K562 (cell line): ENCODE data around the gene CRELD2. TPM values are rescaled to one million over a fixed set of nuclear protein-coding genes. Genes with fewer than 3 reads are reported as not detected.

ENCODE experiments used
- SAFB ChIP-seq: fragments of 200-400 bp; formaldehyde crosslinking; IDR thresholded peaks from 2 replicates; pipeline ENCODE4 v1.6.1; 2017; ENCODE audit warnings: low read depth, low read length, borderline replicate concordance
- polyA plus RNA-seq, 8 experiments: library from polyadenylated mRNA; depleted of rRNA in 4 of 8; stranded (reverse) in 5 of 8; unstranded in 3 of 8; fragments of >200 nt; fragmentation: Nextera tagmentation in 2 of 8; fragmentation: Illumina TruSeq in 1 of 8; extraction: Ambion mirVana in 2 of 8; extraction: Trizol in 1 of 8; gene quantifications; 2 replicates each; pipeline versions ENCODE4 v1.2.1 to v1.2.3, GENCODE V29; 2011 to 2014; ENCODE audit warnings: inconsistent platforms in 1 of 8, missing spikeins in 1 of 8
- total RNA-seq, 7 experiments: library from RNA; depleted of rRNA in 6 of 7; stranded (reverse); fragments of >200 nt in 6 of 7; fragmentation: Illumina TruSeq in 2 of 7; extraction: Trizol in 2 of 7; gene quantifications; 2 replicates each; pipeline versions ENCODE4 v1.2.1 to v1.2.3, GENCODE V29; 2011 to 2021; ENCODE audit warnings: low replicate concordance in 1 of 7
- TF ChIP-seq, protein P1 (sequence below): fragments of 200-600 bp; sonication (generic); IDR thresholded peaks from one replicate; pipeline ENCODE4 v1.6.1; 2012; ENCODE audit warnings: mild to moderate bottlenecking, low read depth, low read length, inconsistent platforms

The CRELD2 gene
- total and polyA plus RNA-seq, 9 of the 15 experiments (the other 6 are each of a cell fraction or from before 2014, with no cell fraction given): 0.96 to 25.3 (median 8.8) TPM

DNA sequence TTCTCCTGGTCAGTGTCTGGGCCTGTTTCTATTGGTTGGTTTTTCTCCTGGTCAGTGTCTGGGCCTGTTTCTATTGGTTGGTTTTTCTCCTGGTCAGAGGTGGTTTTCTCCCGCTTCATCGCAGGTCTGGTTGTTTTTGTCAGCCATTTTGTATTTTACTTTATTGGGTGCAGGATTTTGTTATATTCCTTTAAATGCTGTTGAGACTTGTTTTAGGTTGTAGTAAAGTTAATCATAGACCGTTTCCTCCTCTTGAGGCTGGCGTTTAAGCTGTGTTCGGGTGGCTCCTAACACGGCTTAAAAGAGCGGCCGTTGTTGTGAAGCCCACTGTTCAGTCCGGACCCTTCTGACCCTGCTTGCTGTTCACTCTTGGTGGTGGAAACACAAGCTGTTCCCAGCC lies 38.6 kb upstream of the CRELD2 start (continued):
- TF ChIP-seq, protein P1, sequence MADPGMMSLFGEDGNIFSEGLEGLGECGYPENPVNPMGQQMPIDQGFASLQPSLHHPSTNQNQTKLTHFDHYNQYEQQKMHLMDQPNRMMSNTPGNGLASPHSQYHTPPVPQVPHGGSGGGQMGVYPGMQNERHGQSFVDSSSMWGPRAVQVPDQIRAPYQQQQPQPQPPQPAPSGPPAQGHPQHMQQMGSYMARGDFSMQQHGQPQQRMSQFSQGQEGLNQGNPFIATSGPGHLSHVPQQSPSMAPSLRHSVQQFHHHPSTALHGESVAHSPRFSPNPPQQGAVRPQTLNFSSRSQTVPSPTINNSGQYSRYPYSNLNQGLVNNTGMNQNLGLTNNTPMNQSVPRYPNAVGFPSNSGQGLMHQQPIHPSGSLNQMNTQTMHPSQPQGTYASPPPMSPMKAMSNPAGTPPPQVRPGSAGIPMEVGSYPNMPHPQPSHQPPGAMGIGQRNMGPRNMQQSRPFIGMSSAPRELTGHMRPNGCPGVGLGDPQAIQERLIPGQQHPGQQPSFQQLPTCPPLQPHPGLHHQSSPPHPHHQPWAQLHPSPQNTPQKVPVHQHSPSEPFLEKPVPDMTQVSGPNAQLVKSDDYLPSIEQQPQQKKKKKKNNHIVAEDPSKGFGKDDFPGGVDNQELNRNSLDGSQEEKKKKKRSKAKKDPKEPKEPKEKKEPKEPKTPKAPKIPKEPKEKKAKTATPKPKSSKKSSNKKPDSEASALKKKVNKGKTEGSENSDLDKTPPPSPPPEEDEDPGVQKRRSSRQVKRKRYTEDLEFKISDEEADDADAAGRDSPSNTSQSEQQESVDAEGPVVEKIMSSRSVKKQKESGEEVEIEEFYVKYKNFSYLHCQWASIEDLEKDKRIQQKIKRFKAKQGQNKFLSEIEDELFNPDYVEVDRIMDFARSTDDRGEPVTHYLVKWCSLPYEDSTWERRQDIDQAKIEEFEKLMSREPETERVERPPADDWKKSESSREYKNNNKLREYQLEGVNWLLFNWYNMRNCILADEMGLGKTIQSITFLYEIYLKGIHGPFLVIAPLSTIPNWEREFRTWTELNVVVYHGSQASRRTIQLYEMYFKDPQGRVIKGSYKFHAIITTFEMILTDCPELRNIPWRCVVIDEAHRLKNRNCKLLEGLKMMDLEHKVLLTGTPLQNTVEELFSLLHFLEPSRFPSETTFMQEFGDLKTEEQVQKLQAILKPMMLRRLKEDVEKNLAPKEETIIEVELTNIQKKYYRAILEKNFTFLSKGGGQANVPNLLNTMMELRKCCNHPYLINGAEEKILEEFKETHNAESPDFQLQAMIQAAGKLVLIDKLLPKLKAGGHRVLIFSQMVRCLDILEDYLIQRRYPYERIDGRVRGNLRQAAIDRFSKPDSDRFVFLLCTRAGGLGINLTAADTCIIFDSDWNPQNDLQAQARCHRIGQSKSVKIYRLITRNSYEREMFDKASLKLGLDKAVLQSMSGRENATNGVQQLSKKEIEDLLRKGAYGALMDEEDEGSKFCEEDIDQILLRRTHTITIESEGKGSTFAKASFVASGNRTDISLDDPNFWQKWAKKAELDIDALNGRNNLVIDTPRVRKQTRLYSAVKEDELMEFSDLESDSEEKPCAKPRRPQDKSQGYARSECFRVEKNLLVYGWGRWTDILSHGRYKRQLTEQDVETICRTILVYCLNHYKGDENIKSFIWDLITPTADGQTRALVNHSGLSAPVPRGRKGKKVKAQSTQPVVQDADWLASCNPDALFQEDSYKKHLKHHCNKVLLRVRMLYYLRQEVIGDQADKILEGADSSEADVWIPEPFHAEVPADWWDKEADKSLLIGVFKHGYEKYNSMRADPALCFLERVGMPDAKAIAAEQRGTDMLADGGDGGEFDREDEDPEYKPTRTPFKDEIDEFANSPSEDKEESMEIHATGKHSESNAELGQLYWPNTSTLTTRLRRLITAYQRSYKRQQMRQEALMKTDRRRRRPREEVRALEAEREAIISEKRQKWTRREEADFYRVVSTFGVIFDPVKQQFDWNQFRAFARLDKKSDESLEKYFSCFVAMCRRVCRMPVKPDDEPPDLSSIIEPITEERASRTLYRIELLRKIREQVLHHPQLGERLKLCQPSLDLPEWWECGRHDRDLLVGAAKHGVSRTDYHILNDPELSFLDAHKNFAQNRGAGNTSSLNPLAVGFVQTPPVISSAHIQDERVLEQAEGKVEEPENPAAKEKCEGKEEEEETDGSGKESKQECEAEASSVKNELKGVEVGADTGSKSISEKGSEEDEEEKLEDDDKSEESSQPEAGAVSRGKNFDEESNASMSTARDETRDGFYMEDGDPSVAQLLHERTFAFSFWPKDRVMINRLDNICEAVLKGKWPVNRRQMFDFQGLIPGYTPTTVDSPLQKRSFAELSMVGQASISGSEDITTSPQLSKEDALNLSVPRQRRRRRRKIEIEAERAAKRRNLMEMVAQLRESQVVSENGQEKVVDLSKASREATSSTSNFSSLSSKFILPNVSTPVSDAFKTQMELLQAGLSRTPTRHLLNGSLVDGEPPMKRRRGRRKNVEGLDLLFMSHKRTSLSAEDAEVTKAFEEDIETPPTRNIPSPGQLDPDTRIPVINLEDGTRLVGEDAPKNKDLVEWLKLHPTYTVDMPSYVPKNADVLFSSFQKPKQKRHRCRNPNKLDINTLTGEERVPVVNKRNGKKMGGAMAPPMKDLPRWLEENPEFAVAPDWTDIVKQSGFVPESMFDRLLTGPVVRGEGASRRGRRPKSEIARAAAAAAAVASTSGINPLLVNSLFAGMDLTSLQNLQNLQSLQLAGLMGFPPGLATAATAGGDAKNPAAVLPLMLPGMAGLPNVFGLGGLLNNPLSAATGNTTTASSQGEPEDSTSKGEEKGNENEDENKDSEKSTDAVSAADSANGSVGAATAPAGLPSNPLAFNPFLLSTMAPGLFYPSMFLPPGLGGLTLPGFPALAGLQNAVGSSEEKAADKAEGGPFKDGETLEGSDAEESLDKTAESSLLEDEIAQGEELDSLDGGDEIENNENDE: no peak
- no peak for TF ChIP-seq SAFB
